Fibroblast of mammary gland (primary cell): ENCODE measurements around the gene KCTD14.

Source experiments
- DNase-seq: peaks from one replicate; pipeline ENCODE4 v3.0.0-alpha.2; 2010; ENCODE audit warnings: low read depth
- H3K4me3 ChIP-seq: 2 replicates; pipeline ENCODE4 v1.5.1; 2011; ENCODE audit warnings: low read depth, mild to moderate bottlenecking, low read length, moderate library complexity; ENCODE audit not compliant: control insufficient read depth
- TF ChIP-seq, protein P1 (sequence below): conservative IDR thresholded peaks from 2 replicates; pipeline ENCODE4 v1.5.1; 2011; ENCODE audit warnings: low read depth, low read length, inconsistent platforms; ENCODE audit not compliant: control insufficient read depth, insufficient read depth

KCTD14 gene

DNA sequence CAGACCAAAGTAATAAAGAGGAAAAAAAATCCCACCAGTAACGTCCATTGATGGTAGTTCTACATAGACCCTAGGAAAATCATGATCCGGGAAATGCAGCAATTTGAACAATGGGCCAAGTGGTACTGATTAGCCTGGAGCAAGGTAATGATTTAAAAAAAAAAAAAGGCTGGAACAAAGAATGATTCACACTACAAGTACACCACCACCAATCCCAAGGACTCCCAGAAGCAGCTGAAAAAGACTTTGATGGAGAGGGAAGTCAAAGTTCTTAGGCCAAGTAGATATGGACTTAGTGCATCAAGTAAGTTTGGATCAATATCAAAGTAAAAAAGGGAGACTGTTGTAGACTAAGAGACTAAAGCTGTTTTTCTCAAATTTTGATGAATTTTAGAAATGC, 11.8 kb downstream of the KCTD14 start:
- TF ChIP-seq, protein P1, sequence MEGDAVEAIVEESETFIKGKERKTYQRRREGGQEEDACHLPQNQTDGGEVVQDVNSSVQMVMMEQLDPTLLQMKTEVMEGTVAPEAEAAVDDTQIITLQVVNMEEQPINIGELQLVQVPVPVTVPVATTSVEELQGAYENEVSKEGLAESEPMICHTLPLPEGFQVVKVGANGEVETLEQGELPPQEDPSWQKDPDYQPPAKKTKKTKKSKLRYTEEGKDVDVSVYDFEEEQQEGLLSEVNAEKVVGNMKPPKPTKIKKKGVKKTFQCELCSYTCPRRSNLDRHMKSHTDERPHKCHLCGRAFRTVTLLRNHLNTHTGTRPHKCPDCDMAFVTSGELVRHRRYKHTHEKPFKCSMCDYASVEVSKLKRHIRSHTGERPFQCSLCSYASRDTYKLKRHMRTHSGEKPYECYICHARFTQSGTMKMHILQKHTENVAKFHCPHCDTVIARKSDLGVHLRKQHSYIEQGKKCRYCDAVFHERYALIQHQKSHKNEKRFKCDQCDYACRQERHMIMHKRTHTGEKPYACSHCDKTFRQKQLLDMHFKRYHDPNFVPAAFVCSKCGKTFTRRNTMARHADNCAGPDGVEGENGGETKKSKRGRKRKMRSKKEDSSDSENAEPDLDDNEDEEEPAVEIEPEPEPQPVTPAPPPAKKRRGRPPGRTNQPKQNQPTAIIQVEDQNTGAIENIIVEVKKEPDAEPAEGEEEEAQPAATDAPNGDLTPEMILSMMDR = no peak
- no peak for DNase-seq
- no peak overlapping the region for H3K4me3 ChIP-seq

- no peak for DNase-seq
- TF ChIP-seq, protein P1 = no peak
- H3K4me3 ChIP-seq = no peak overlapping the region
Measured at GRCh38 chr11:78010755-78011154, 12.3 kb downstream of the KCTD14 start.

DNA sequence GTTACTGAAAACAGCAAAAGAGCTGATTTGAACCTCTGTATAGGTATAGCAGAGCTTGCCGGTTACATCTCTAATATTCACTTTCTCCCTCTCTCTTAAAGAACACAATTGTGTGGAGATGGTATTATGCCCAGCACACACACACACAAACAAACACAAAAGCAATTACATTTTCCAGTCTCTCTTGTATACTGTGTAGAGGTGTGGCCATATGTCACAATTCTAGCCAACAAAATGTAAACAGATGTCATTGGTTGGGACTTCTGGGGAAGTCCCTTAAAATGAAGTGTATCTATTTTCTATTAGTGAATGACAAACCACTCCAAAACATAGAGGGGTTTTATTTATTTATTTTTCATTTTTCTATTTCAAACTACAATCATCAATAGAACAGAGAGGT, 12.8 kb downstream of the KCTD14 start:
- DNase-seq = no peak
- H3K4me3 ChIP-seq = no peak overlapping the region
- TF ChIP-seq, protein P1 = no peak

- TF ChIP-seq, protein P1 = no peak
- H3K4me3 ChIP-seq = no peak overlapping the region
- DNase-seq = no peak
Measured at GRCh38 chr11:78009062-78009461, 14.0 kb downstream of the KCTD14 start.

DNA sequence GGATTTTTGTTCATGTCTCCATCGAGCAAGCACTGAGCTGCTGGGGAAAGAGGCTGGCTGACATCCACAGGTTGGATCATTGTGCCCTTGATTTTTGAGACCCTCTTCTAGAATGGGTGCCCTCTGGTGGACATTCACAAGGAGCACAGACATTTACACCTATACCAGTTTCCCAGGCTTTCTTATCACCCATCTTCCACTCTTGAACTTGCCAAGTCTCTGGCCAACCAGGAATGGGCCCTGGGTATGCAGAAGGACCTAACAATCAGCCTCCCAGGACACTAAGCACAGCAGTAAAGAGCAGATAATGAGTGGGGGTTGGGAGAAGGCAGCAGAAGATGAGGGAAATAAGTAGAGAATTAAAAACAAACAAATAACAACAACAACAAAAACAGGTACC, 22.9 kb downstream of the KCTD14 start:
- H3K4me3 ChIP-seq = no peak overlapping the region
- TF ChIP-seq, protein P1 = peak; percentile 75
- peak; percentile 77 for DNase-seq

DNA sequence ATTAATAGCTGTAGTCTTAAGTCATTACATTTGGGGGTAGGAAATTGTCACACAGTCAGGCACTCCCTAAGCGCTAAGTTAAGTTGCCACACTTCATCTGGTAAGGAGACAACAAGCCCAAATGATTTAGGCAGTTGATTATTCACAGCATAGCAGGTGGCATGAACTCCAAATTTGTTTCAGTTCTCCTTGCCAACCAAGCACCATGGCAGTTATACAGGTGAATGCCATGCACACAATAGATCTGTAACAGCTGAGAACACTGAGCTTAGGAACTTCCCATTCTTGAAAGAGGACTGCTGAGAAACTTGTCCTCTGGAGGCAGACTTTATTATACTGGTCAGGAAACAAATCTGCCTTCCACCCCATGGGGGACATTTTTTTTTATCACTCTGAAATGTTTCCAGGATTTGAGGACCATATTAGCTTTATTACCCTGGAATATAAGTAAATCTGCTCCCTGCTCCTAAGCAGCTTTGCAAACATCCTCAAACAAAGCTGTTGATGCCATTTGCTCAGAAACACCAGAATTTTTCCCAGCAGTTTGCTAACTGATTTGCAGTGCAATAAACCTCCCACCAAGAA, 23.5 kb downstream of the KCTD14 start:
- no peak for DNase-seq
- no peak overlapping the region for H3K4me3 ChIP-seq
- TF ChIP-seq, protein P1 = no peak

DNA sequence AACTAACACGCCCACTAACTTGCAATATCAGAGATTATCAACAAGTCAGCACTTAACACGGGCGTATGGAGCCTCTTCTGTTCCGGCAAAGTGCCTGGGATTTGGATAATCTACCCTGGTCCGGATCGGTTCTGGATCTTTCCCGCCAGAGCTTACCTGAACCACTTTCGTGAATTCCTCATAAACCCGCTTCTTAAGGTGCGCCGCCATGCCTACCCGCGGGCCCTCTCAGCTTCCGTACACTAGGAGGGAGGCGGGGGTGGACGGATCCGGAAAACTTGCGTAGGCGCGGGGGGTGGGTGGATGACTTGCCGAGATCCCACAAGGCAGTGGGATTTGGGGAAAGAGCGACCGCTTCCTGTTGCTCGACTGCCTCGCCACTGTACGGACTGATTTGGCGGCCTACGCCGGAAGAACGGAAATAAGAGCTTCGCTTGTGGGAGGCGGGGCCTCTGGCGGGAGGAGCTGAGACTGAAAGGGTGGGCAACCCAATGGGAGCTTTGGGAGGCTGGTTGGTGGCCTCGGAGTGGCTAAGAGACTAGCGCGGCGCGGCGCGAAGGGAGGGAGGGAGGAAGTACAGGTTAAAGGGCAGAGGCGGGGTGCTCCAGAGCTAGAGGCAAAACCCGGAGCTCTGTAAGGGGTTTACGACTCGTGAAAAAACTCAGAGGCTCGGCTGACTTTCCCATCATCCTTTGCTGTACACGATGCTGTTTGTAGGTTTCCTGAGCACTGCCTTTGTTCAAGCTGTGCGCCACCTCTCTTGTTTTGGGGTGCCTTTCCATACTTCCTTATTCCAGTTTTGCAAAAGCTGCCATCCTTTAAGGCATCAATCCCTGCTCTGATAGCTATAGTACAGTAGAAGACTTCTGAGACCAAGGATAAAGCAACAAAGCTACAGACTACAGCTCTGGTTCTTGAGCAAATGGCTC, 28.4 kb downstream of the KCTD14 start, which contains the start of gene INTS4:
Gene INTS4 (minus strand): TSS at position 235 of the 929 bp plus-strand sequence. CDS start 25 bp downstream, at position 210.
- peak; percentile 100 for DNase-seq
- TF ChIP-seq, protein P1 = no peak
- H3K4me3 ChIP-seq = peak within 1 kb of the TSS; percentile 99
